HCT116 (cell line): ENCODE measurements around the gene MSLN. TPM values are rescaled to one million over a fixed set of nuclear protein-coding genes. Genes with fewer than 3 reads are reported as not detected.

ENCODE experiments used
- ATAC-seq: fragments of 200-7000 bp; cut with Tn5 transposase; 2 replicates; pipeline ENCODE4 v1.9.1; 2020; ENCODE audit warnings: mild to moderate bottlenecking, moderate library complexity
- BruUV-seq: library from RNA; stranded (reverse); fragments of 400-500 nt; replicated peaks from 2 replicates; lab custom pipeline; 2021; lab: Mats Ljungman, UMichigan
- CTCF ChIA-PET: fragments of 300-600 bp; sonication (Branson Sonifier 250); formaldehyde crosslinking; loops from one replicate; lab custom pipeline; 2021; ENCODE audit warnings: antibody characterized with exemption; lab: Charles Lee
- POLR2A ChIA-PET: fragments of 300-600, 350-600 bp; sonication (Branson Sonifier 250); formaldehyde crosslinking; loops from one replicate; lab custom pipeline; 2021; ENCODE audit warnings: antibody characterized with exemption; lab: Charles Lee
- RAD21 ChIA-PET, 2 experiments: fragments of 300-600 bp; sonication (Branson Sonifier 250); formaldehyde crosslinking; loops; one replicate each; lab custom pipeline; 2023; ENCODE audit warnings: low total read pairs in 2 of 2; ENCODE audit not compliant: uncharacterized antibody in 2 of 2, unreplicated experiment in 2 of 2, low non-redundant PET in 1 of 2; lab: Charles Lee
- DNase-seq: peaks from one replicate; pipeline ENCODE4 v3.0.0-alpha.2; 2010; ENCODE audit warnings: low read depth, low spot score
- H2AFZ ChIP-seq: fragments of 200-600 bp; shearing (Covaris generic), sonication (generic); 2 replicates; pipeline ENCODE4 v1.6.1; 2017; ENCODE audit warnings: low read depth, mixed run types, mixed read lengths, antibody characterized with exemption, low read length; ENCODE audit not compliant: poor library complexity, severe bottlenecking
- H3K27ac ChIP-seq: 2 replicates; pipeline ENCODE4 v1.5.1; 2012; ENCODE audit warnings: low read depth, low read length
- H3K27me3 ChIP-seq: fragments of 200-600 bp; sonication (generic); 2 replicates; pipeline ENCODE4 v1.6.1; 2016; ENCODE audit warnings: mixed run types, low read length, mixed read lengths; ENCODE audit not compliant: insufficient read depth
- H3K36me3 ChIP-seq, 2 experiments: fragments of 200-500 bp in 1 of 2; fragments of 200-600 bp in 1 of 2; sonication (Bioruptor generic) in 1 of 2; sonication (generic) in 1 of 2; 2 replicates each; pipeline versions ENCODE4 v1.5.1 to v1.6.1; 2014 to 2016; ENCODE audit warnings: low read length in 2 of 2, inconsistent platforms in 1 of 2, mixed read lengths in 1 of 2, mixed run types in 1 of 2; ENCODE audit not compliant: insufficient read depth in 2 of 2, control insufficient read depth in 1 of 2
- H3K4me1 ChIP-seq, 2 experiments: fragments of 200-600 bp in 1 of 2; sonication (generic) in 1 of 2; 2 replicates each; pipeline versions ENCODE4 v1.5.1 to v1.6.1; 2012 to 2017; ENCODE audit warnings: low read length in 2 of 2, inconsistent platforms in 1 of 2, mild to moderate bottlenecking in 1 of 2, mixed read lengths in 1 of 2, mixed run types in 1 of 2, moderate library complexity in 1 of 2; ENCODE audit not compliant: insufficient read depth in 2 of 2, control insufficient read depth in 1 of 2
- H3K4me2 ChIP-seq: fragments of 200-600 bp; sonication (generic); 2 replicates; pipeline ENCODE4 v1.6.1; 2017; ENCODE audit warnings: mixed run types, low read length, mixed read lengths
- H3K4me3 ChIP-seq, 2 experiments: fragments of 200-600 bp in 1 of 2; sonication (generic) in 1 of 2; replicated peaks in 1 of 2; 2 replicates each; pipeline ENCODE4 v1.5.1; 2011 to 2016; ENCODE audit warnings: low read length in 2 of 2, control low read depth in 1 of 2, low read depth in 1 of 2, mild to moderate bottlenecking in 1 of 2, mixed read lengths in 1 of 2, mixed run types in 1 of 2
- H3K79me2 ChIP-seq: fragments of 200-600 bp; sonication (generic); 2 replicates; pipeline ENCODE4 v1.6.1; 2017; ENCODE audit warnings: mild to moderate bottlenecking, mixed run types, low read length, moderate library complexity, mixed read lengths; ENCODE audit not compliant: insufficient read depth
- H3K9ac ChIP-seq: fragments of 200-600 bp; sonication (generic); 2 replicates; pipeline ENCODE4 v1.6.1; 2016; ENCODE audit warnings: low read length, mixed read lengths
- H3K9me2 ChIP-seq: fragments of 200-600 bp; sonication (generic), shearing (Covaris generic); 2 replicates; pipeline ENCODE4 v1.6.1; 2017; ENCODE audit warnings: mixed run types, mild to moderate bottlenecking, moderate library complexity; ENCODE audit not compliant: insufficient read depth
- H3K9me3 ChIP-seq, 2 experiments: fragments of 200-500 bp in 1 of 2; fragments of 200-600 bp in 1 of 2; sonication (Bioruptor generic) in 1 of 2; sonication (generic) in 1 of 2; 2 replicates each; pipeline ENCODE4 v1.6.1; 2014 to 2017; ENCODE audit warnings: low read length in 2 of 2, mixed read lengths in 2 of 2, inconsistent platforms in 1 of 2, low read depth in 1 of 2, mild to moderate bottlenecking in 1 of 2, mixed run types in 1 of 2, moderate library complexity in 1 of 2; ENCODE audit not compliant: control insufficient read depth in 1 of 2, insufficient read depth in 1 of 2
- H4K20me1 ChIP-seq: fragments of 200-600 bp; sonication (generic), shearing (Covaris generic); 2 replicates; pipeline ENCODE4 v1.6.1; 2017; ENCODE audit warnings: mixed run types, mild to moderate bottlenecking, moderate library complexity; ENCODE audit not compliant: insufficient read depth
- CBX3 ChIP-seq: IDR thresholded peaks from 2 replicates; pipeline ENCODE4 v1.6.1; 2012; ENCODE audit warnings: low read depth
- CEBPB ChIP-seq: IDR thresholded peaks from 2 replicates; pipeline ENCODE4 v1.6.1; 2012; ENCODE audit warnings: low read depth
- EGR1 ChIP-seq: IDR thresholded peaks from 2 replicates; pipeline ENCODE4 v1.6.1; 2012; ENCODE audit warnings: low read depth
- ELF1 ChIP-seq: IDR thresholded peaks from 2 replicates; pipeline ENCODE4 v1.6.1; 2012; ENCODE audit warnings: low read depth, borderline replicate concordance
- EZH2 ChIP-seq: fragments of 200-600 bp; sonication (generic); IDR thresholded peaks from 2 replicates; pipeline ENCODE4 v1.6.1; 2017; ENCODE audit warnings: antibody characterized with exemption, mixed run types
- FOSL1 ChIP-seq: IDR thresholded peaks from 2 replicates; pipeline ENCODE4 v1.6.1; 2012; ENCODE audit warnings: low read depth
- JUND ChIP-seq: IDR thresholded peaks from 2 replicates; pipeline ENCODE4 v1.6.1; 2012
- POLR2A ChIP-seq: IDR thresholded peaks from 2 replicates; pipeline ENCODE4 v1.7.0; 2011; ENCODE audit warnings: borderline replicate concordance; ENCODE audit not compliant: insufficient read depth, insufficient read length; ENCODE audit errors: extremely low read depth
- POLR2AphosphoS5 ChIP-seq: IDR thresholded peaks from 2 replicates; pipeline ENCODE4 v1.6.1; 2011; ENCODE audit warnings: mild to moderate bottlenecking, low read depth, low read length, moderate library complexity
- RAD21 ChIP-seq: IDR thresholded peaks from 2 replicates; pipeline ENCODE4 v1.6.1; 2012; ENCODE audit warnings: low read depth, mild to moderate bottlenecking
- SIN3A ChIP-seq: IDR thresholded peaks from 2 replicates; pipeline ENCODE4 v1.6.1; 2012; ENCODE audit warnings: low read depth
- SP1 ChIP-seq: IDR thresholded peaks from 2 replicates; pipeline ENCODE4 v1.6.1; 2012; ENCODE audit warnings: low read depth
- SRF ChIP-seq: IDR thresholded peaks from 2 replicates; pipeline ENCODE4 v1.6.1; 2012; ENCODE audit warnings: low read depth
- YY1 ChIP-seq: IDR thresholded peaks from 2 replicates; pipeline ENCODE4 v1.6.1; 2011; ENCODE audit warnings: low read length, low read depth, moderate library complexity, mild to moderate bottlenecking; ENCODE audit not compliant: insufficient replicate concordance; ENCODE audit errors: extremely low read depth
- ZBTB33 ChIP-seq: IDR thresholded peaks from 2 replicates; pipeline ENCODE4 v1.6.1; 2011; ENCODE audit warnings: mild to moderate bottlenecking, low read length, moderate library complexity; ENCODE audit not compliant: insufficient replicate concordance; ENCODE audit errors: extremely low read depth
- ZFX ChIP-seq: fragments of 450-650 bp; IDR thresholded peaks from 2 replicates; pipeline ENCODE4 v1.6.1; 2017
- intact Hi-C: fragments of 100-400 bp; cut with micrococcal nuclease; formaldehyde crosslinking; loops from 2 replicates; pipeline ENCODE4 v1.10.0; 2022
- total RNA-seq: library from RNA; stranded (reverse); gene quantifications from one replicate; pipeline ENCODE4 v1.2.1, GENCODE V29; 2021; ENCODE audit not compliant: unreplicated experiment
- TF ChIP-seq, protein P1 (sequence below): IDR thresholded peaks from 2 replicates; pipeline ENCODE4 v1.6.1; 2012
- TF ChIP-seq, protein P2 (sequence below): IDR thresholded peaks from 2 replicates; pipeline ENCODE4 v1.6.1; 2012
- TF ChIP-seq, protein P3 (sequence below), 3 experiments: fragments of 200-600 bp in 1 of 3; sonication (generic) in 1 of 3; IDR thresholded peaks in 2 of 3; conservative IDR thresholded peaks in 1 of 3; 2 replicates each; pipeline ENCODE4 v1.5.1; 2012 to 2017; ENCODE audit warnings: low read depth in 2 of 3, low read length in 2 of 3, antibody characterized with exemption in 1 of 3, borderline replicate concordance in 1 of 3, control low read depth in 1 of 3, mild to moderate bottlenecking in 1 of 3, mixed read lengths in 1 of 3, mixed run types in 1 of 3, moderate library complexity in 1 of 3; ENCODE audit not compliant: insufficient read depth in 1 of 3

MSLN gene
- total RNA-seq, 1 experiment from 2014 or later, result 40.9 TPM

GRCh38 chr16:721765-722540, 38.6 kb upstream of the MSLN start:
- Histone ChIP-seq H3K9me3 (no peaks in the 10 kb centered on the region), H3K36me3 (no peaks in the 10 kb centered on the region), H2AFZ (no peak overlapping the region), H3K9ac (peak overlapping the region; percentile 98), H3K4me2 (peak overlapping the region; percentile 80), H3K79me2 (peaks cover 13% of the 10 kb centered on the region; the same call in 1 of the 2 replicates), H3K27ac (peak overlapping the region; percentile 100), H4K20me1 (no peaks in the 10 kb centered on the region), H3K4me3 (peak overlapping the region; percentile 36 to 87), H3K27me3 (no peaks in the 10 kb centered on the region), H3K4me1 (peaks cover 27 to 66% of the 10 kb centered on the region in 2 experiments), H3K9me2 (no peaks in the 10 kb centered on the region)
- TSS peak; percentile 30 for BruUV-seq
- intact Hi-C loops, result no loop called here
- no peak for ATAC-seq
- ChIA-PET CTCF (interaction anchor here (0.5 to 2.6 kb wide), 5 partner anchors 10 to 340 kb away, joined by 3 to 11 read pairs (median 10); partner anchors contain the start of gene MSLN), RAD21 (no interaction called here), POLR2A (interaction anchor here (0.6 to 1.4 kb wide), 5 partner anchors 9 to 367 kb away, joined by 3 to 7 read pairs (median 5); partner anchors contain the start of genes CIAO3 and MSLN)
- no peak for TF ChIP-seq CEBPB
- TF ChIP-seq, protein P1, sequence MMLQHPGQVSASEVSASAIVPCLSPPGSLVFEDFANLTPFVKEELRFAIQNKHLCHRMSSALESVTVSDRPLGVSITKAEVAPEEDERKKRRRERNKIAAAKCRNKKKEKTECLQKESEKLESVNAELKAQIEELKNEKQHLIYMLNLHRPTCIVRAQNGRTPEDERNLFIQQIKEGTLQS, result no peak
- no peak for TF ChIP-seq JUND
- TF ChIP-seq SIN3A, result no peak
- no peak for TF ChIP-seq ZFX
- no peak for TF ChIP-seq ELF1
- TF ChIP-seq RAD21, result no peak
- no peak for TF ChIP-seq ZBTB33
- no peak for TF ChIP-seq POLR2AphosphoS5
- TF ChIP-seq SRF, result no peak
- TF ChIP-seq, protein P2, sequence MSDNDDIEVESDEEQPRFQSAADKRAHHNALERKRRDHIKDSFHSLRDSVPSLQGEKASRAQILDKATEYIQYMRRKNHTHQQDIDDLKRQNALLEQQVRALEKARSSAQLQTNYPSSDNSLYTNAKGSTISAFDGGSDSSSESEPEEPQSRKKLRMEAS, result no peak
- TF ChIP-seq EGR1, result no peak
- TF ChIP-seq EZH2, result no peak
- TF ChIP-seq POLR2A, result no peak
- no peak for TF ChIP-seq YY1
- no peak for TF ChIP-seq CBX3
- TF ChIP-seq SP1, result no peak
- TF ChIP-seq FOSL1, result no peak
- TF ChIP-seq, protein P3, sequence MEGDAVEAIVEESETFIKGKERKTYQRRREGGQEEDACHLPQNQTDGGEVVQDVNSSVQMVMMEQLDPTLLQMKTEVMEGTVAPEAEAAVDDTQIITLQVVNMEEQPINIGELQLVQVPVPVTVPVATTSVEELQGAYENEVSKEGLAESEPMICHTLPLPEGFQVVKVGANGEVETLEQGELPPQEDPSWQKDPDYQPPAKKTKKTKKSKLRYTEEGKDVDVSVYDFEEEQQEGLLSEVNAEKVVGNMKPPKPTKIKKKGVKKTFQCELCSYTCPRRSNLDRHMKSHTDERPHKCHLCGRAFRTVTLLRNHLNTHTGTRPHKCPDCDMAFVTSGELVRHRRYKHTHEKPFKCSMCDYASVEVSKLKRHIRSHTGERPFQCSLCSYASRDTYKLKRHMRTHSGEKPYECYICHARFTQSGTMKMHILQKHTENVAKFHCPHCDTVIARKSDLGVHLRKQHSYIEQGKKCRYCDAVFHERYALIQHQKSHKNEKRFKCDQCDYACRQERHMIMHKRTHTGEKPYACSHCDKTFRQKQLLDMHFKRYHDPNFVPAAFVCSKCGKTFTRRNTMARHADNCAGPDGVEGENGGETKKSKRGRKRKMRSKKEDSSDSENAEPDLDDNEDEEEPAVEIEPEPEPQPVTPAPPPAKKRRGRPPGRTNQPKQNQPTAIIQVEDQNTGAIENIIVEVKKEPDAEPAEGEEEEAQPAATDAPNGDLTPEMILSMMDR (IDR thresholded peaks at IDR 0.05 in 2 of 3, conservative IDR thresholded peaks at IDR 0.05 in 1 of 3; ENCODE audit: borderline replicate concordance in 1 of 3, insufficient read depth in 1 of 3, low read depth in 2 of 3, low read length in 2 of 3), result no peak
- no peak for DNase-seq
